ENCODE data around the gene VPS13D. TPM values are rescaled to one million over a fixed set of nuclear protein-coding genes. Genes with fewer than 3 reads are reported as not detected.
A peak's percentile ranks its signal among the peaks of the same experiment; 100 is the strongest.

VPS13D gene
- total and polyA plus RNA-seq, 2 experiments from 2014 or later = 9.7 to 35.7 TPM

GRCh38 chr1:12554521-12555305, 324.9 kb downstream of the VPS13D start:
- no peak for TF ChIP-seq CTCF (IDR thresholded peaks at IDR 0.05; ENCODE audit: low read depth, low read length)
- no peak overlapping the region for H3K27ac ChIP-seq
- no peak overlapping the region for H3K4me3 ChIP-seq
- H3K27me3 ChIP-seq = no peaks in the 10 kb centered on the region
- no peaks in the 10 kb centered on the region for H3K36me3 ChIP-seq
- peaks cover 11% of the 10 kb centered on the region for H3K4me1 ChIP-seq (ENCODE audit: low read depth)
- no peak for DNase-seq (ENCODE audit: low read depth in 1 of 2, low spot score in 1 of 2)
- H3K9me3 ChIP-seq (ENCODE audit: low read depth) = no peaks in the 10 kb centered on the region

GRCh38 chr1:12555411-12556367, 325.9 kb downstream of the VPS13D start:
- no peak for TF ChIP-seq CTCF (IDR thresholded peaks at IDR 0.05; ENCODE audit: low read depth, low read length)
- Histone ChIP-seq H3K36me3 (no peaks in the 10 kb centered on the region), H3K9me3 (ENCODE audit: low read depth) (no peaks in the 10 kb centered on the region), H3K4me3 (no peak overlapping the region), H3K4me1 (ENCODE audit: low read depth) (peaks cover 11% of the 10 kb centered on the region), H3K27me3 (no peaks in the 10 kb centered on the region), H3K27ac (no peak overlapping the region)
- DNase-seq (ENCODE audit: low read depth in 1 of 2, low spot score in 1 of 2) = no peak

GRCh38 chr1:12556368-12556930, 326.6 kb downstream of the VPS13D start:
- peak; percentile 38 to 95 for DNase-seq (ENCODE audit: low read depth in 1 of 2, low spot score in 1 of 2)
- Histone ChIP-seq H3K9me3 (ENCODE audit: low read depth) (no peaks in the 10 kb centered on the region), H3K27me3 (no peaks in the 10 kb centered on the region), H3K36me3 (no peaks in the 10 kb centered on the region), H3K4me1 (ENCODE audit: low read depth) (peaks cover 11% of the 10 kb centered on the region), H3K4me3 (no peak overlapping the region), H3K27ac (peak overlapping the region; percentile 67)
- no peak for TF ChIP-seq CTCF (IDR thresholded peaks at IDR 0.05; ENCODE audit: low read depth, low read length)

GRCh38 chr1:12556957-12557935, 327.4 kb downstream of the VPS13D start:
- H3K4me3 ChIP-seq = no peak overlapping the region
- H3K27ac ChIP-seq = peak overlapping the region; percentile 67
- no peaks in the 10 kb centered on the region for H3K27me3 ChIP-seq
- no peak for TF ChIP-seq CTCF (IDR thresholded peaks at IDR 0.05; ENCODE audit: low read depth, low read length)
- peak in 1 of 2 donors; percentile 39 for DNase-seq (ENCODE audit: low read depth in 1 of 2, low spot score in 1 of 2)
- peaks cover 11% of the 10 kb centered on the region for H3K4me1 ChIP-seq (ENCODE audit: low read depth)
- H3K36me3 ChIP-seq = no peaks in the 10 kb centered on the region
- H3K9me3 ChIP-seq (ENCODE audit: low read depth) = no peaks in the 10 kb centered on the region
